ENCODE measurements around the gene CRTAC1. TPM values are rescaled to one million over a fixed set of nuclear protein-coding genes. Genes with fewer than 3 reads are reported as not detected.

CRTAC1 gene
- total RNA-seq, 1 experiment from 2014 or later = 1.2 TPM

GRCh38 chr10:97869091-97870042 lies 161.1 kb downstream of the CRTAC1 start (continued):
- peak; percentile 55; the same call in 1 of the 2 replicates for TF ChIP-seq FOXP4 (CRISPR knock-in tag; IDR thresholded peaks at IDR 0.05)
- TF ChIP-seq ZNF423 (CRISPR knock-in tag; IDR thresholded peaks at IDR 0.05) = peak; percentile 58
- no peak for TF ChIP-seq PRDM15 (CRISPR knock-in tag; IDR thresholded peaks at IDR 0.05)
- TF ChIP-seq ZNF425 (CRISPR knock-in tag; conservative IDR thresholded peaks at IDR 0.05) = no peak
- no peak for TF ChIP-seq E2F1 (CRISPR knock-in tag; IDR thresholded peaks at IDR 0.05)
- no peak for TF ChIP-seq TCF7 (CRISPR knock-in tag; IDR thresholded peaks at IDR 0.05; ENCODE audit: low read depth)
- TF ChIP-seq MLX (CRISPR knock-in tag; IDR thresholded peaks at IDR 0.05) = no peak
- no peak for TF ChIP-seq ATF6 (CRISPR knock-in tag; IDR thresholded peaks at IDR 0.05)
- TF ChIP-seq JAZF1 (CRISPR knock-in tag; IDR thresholded peaks at IDR 0.05) = no peak
- no peak for TF ChIP-seq ELF4 (CRISPR knock-in tag; IDR thresholded peaks at IDR 0.05; ENCODE audit: low read depth)
- TF ChIP-seq NR3C1 (CRISPR knock-in tag; conservative IDR thresholded peaks at IDR 0.05; ENCODE audit: low read depth) = no peak
- TF ChIP-seq TEAD1 (CRISPR knock-in tag; IDR thresholded peaks at IDR 0.05) = peak; percentile 87; the same call in 1 of the 2 replicates
- no peak for TF ChIP-seq NFYB (CRISPR knock-in tag; conservative IDR thresholded peaks at IDR 0.05; ENCODE audit: low read depth)
- TF ChIP-seq ATF3 (CRISPR knock-in tag; conservative IDR thresholded peaks at IDR 0.05) = no peak
- no peak for TF ChIP-seq ERG (CRISPR knock-in tag; IDR thresholded peaks at IDR 0.05)
- TF ChIP-seq ZBTB43 (CRISPR knock-in tag; IDR thresholded peaks at IDR 0.05) = no peak
- TF ChIP-seq CBFB (CRISPR knock-in tag; IDR thresholded peaks at IDR 0.05; ENCODE audit: low read depth) = no peak
- no peak for TF ChIP-seq E2F5 (CRISPR knock-in tag; IDR thresholded peaks at IDR 0.05)
- no peak for TF ChIP-seq SMAD4 (CRISPR knock-in tag; IDR thresholded peaks at IDR 0.05)
- no peak for TF ChIP-seq GRHL2 (CRISPR knock-in tag; IDR thresholded peaks at IDR 0.05; ENCODE audit: insufficient replicate concordance, severe bottlenecking)
- TF ChIP-seq GABPB1 (CRISPR knock-in tag; IDR thresholded peaks at IDR 0.05) = no peak

Measured in WTC11 (cell line).